Measurements from ENCODE around the gene GRM1.
A peak's percentile ranks its signal among the peaks of the same experiment; 100 is the strongest.

GRM1 gene

DNA sequence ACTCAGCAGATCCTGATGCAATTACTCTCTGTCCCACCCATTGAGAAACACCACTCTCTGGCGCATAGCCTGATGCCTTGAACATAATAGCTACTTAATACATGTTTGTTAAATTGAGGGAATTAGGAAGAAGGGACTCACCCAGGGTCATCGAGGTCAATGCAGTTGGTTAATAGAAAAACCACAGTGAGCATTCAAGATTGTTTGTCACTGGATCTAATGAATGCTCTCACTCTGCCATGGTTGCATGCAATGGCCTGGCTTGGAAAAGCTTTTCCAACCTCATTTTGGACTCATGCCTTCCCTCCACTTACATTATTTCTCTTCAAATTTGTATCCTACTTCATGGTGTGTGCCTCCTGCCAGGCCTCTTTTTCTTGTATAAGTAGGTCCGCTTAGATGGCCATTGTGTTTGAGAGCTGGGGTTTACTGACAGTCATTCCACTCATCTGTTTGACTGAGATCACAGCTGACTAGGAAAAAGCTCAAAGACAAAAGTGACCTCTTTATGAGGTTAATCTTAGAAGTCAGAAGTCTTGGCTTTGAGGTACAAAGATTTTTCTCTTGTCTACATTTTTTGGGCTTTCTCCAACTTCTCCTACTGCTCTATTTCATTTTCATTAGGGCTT is 360.0 kb downstream of the GRM1 start:
- no peak for DNase-seq

DNA sequence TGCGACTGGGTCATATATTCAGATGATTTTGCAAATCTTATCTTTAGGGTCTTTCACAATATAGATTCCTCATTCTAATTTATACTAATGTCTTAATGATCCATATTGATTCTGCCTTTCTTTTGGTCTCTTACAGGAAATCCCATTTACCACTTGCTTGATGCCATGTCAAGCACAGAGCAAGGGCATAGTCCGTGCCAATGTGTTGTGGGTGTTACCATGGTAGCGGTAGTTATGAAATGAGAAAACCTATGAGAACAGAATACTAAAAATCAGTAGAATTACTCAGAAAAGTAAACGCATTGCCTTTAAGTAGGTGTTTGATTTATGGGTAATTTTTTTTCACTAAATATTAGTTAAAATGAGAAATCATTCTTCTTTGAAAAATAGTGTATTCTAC is 360.9 kb downstream of the GRM1 start:
- DNase-seq = no peak

DNA sequence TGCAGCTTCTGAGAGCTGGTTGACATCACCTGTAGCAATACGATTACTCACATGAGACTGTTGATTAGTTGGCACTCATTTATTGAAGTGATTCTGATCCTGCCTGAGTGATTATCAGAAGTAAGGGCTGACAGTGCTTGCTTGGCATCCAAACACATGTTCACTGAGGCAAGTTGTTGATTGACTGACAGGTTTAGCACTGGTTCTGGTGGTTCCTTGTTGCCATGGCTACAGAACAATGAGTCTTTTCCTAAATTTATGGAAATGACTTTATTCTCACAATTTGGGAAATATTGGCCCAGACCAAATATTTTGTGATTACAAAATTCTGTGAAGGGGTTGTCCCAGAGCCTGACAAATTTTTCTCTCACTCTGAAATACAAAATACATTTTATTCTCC is 368.8 kb downstream of the GRM1 start:
- DNase-seq = no peak

DNA sequence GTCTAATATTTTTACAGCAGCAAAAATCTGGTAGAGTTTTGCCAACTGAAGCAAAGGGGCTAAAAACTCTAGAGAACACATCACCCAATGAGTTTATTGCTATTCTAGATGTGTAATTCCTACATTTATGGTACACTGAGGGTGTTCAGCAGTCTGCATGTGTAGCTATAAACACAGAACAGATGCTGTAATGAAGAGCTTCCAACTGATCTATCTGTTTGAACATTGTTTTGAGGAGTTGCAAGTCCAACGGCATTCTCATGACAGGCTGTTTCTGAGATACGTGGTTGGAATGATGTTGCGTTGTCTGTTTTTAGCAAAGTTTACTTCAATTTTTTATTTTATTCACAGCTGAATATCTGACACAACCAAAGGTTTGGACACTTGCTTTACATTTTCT is 373.6 kb downstream of the GRM1 start:
- DNase-seq = no peak

DNA sequence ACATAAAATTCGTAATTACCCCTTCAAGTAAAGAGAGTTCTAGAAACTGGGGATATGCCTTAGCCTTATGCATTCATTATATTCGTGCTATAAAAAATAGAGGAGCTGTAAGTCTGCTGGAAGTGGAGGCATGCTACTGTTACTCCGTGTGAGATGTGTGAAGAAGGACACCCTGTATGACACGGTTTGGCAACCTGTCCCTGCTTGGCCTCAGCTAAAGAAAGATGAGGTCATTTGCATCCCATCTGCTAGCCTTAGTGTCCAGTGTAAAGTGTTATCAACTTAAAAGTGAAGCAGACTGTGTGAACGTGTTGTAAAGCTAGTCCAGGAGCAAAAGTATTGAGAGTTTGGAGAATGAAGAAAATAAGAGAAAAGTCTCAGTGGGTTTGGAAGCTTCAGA is 379.7 kb downstream of the GRM1 start:
- DNase-seq = no peak

DNA sequence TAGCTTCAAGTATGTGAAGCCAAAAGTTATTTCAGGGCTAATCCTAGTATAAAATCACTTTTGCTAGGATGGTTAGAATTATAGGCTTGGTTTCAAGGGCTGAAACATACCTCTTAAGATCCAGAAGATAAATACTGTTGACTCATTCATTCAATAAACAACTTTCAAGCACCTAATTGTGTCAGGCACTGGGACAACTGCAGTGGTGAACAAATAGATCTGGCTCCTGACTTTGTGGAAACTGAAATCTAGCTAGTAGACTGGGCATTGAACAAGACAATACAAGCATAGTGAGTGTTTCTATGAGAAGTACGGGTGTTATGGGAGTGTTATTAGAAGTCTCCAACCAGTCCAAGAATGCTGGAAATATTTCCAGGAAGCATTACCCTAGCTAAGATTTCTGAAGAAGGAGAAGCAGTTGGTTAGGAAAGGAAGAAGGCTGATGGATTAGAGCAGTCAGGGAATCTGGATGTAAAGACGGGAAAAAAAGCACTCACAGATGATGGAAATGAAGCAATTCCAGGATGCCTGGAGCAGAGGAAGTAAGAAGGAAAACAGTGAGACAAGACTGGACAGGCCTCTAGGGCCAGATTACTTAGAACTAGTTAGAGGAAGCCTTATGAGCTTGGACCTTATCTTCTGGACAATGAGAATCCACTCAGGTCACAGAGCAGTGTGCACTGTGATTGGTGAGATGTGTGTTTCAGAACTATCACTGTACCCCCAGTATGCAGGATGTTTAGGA is 382.2 kb downstream of the GRM1 start:
- no peak for DNase-seq

DNA sequence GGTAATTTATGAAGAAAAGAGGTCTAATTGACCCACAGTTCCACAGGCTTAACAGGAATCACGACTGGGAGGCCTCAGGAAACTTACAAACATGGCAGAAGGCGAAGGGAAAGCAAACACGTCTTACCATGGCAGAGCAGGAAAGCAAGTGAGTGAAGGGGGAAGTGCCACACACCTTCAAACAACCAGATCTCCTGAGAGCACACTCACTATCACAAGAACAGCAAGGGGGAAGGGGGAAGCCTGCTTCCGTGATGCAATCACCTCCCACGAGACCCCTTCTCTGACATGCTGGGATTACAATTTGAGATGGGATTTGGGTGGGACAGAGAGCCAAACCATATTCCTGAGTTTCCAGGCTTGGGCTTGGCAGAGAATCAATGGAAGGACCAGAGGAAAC is 390.7 kb downstream of the GRM1 start:
- no peak for DNase-seq

DNA sequence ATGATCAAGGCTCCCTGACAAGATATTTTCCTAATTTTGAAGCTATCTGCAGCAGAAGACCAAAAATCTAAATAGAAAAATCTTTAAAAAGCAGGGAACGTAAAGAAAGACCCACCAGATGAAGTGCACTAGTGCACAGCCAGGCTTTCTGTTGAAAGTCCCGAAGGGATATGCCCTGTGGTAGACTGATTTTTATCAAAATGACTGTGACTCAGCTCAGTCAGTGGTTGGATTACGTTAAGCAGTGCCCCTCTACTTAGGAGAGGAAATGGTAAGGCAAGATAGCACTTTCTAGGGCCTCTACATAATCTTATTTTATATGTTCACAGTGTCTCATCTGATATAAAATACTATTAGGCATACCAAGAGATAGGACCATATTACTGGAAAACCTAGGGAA is 391.4 kb downstream of the GRM1 start:
- DNase-seq = no peak

DNA sequence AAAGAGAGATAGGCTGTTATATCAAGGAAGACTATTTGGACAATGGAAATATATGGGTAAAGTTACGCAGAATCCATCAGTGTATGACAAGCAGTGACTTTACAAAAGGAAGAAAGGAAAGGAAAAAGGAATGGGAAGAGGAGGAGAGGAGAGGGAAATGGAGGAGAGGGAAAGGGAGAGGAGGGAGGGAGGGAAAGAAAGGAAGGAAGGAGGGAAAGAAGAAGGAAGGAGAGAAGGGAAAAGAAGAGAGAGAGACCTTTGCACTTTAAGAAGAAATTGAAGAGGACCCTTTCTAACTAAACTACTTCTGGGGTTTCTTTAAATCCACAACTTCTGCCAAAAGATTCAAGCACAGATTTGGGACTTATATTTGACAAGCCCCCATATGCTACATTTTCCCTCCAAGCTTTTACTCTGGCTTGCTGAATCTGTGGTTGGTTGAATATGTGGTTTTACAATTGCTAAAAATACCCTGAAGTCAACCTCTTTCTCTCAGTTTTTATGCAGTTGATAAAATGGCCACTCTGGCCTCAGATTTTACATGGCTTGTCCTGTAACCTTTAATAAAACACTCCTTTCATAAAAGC is 394.0 kb downstream of the GRM1 start:
- DNase-seq = no peak

DNA sequence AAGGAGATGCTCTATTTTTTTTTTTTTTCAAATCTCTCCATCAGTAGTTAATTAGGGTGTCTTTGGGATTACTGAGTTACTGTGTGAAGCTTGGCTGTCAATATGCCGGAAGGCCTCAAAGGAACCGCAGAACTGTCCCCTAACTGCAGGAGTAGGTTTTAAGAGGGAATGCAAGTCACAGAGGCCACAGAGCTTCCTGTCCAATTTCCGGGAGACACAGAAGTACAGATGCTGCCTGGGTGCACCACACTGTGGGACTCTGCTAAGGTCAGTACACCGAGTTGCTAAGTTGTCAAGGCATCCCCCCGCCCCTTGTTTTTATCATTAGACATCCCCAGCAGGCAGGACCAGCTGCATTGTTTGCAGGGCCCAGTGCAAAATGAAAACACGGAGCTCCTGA is 394.6 kb downstream of the GRM1 start:
- no peak for DNase-seq

DNA sequence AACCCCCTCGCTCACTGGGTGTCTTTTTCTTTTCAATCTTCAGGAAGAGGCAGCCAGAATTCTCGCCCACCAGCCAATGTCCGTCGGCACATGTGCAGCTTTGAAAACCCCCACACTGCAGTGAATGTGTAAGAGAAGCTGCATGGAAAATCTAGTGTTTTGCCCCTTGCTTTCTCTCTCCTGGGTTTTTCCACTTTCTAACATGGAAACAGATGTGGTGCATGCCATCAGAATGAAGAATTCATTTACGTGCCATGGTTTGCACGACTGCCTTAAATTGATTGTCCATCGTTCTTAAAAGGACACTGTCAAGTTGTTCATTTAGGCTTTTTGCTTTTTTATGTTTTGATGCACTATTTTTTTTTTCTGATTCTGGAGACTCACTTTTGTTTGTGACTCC is 397.7 kb downstream of the GRM1 start:
- DNase-seq = no peak

DNA sequence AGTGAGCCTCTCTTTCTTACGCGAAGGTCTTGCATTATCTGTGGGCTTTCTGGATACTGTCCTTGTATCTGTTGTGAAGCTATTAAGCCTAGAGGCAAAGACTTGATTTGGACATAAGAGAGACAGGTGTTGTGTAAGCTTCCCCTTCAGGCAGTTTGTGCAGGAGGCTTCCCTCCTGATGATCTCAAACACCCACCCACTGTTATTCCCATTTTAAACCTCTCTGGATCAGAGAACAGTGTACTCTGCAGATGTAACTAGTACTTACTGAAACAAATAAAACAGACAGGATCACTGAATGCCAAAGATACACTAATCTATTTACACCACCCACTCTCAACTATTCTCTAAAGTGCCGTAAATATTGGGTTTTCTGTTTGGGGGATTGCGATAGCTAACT is 401.0 kb downstream of the GRM1 start:
- no peak for DNase-seq

DNA sequence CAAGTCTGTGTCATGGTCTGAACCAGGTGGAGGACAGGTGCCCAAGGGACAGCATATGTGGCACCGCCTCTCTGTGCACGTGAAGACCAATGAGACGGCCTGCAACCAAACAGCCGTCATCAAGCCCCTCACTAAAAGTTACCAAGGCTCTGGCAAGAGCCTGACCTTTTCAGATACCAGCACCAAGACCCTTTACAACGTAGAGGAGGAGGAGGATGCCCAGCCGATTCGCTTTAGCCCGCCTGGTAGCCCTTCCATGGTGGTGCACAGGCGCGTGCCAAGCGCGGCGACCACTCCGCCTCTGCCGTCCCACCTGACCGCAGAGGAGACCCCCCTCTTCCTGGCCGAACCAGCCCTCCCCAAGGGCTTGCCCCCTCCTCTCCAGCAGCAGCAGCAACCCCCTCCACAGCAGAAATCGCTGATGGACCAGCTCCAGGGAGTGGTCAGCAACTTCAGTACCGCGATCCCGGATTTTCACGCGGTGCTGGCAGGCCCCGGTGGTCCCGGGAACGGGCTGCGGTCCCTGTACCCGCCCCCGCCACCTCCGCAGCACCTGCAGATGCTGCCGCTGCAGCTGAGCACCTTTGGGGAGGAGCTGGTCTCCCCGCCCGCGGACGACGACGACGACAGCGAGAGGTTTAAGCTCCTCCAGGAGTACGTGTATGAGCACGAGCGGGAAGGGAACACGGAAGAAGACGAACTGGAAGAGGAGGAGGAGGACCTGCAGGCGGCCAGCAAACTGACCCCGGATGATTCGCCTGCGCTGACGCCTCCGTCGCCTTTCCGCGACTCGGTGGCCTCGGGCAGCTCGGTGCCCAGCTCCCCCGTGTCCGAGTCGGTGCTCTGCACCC is 405.2 kb downstream of the GRM1 start:
- DNase-seq = peak; percentile 64

DNA sequence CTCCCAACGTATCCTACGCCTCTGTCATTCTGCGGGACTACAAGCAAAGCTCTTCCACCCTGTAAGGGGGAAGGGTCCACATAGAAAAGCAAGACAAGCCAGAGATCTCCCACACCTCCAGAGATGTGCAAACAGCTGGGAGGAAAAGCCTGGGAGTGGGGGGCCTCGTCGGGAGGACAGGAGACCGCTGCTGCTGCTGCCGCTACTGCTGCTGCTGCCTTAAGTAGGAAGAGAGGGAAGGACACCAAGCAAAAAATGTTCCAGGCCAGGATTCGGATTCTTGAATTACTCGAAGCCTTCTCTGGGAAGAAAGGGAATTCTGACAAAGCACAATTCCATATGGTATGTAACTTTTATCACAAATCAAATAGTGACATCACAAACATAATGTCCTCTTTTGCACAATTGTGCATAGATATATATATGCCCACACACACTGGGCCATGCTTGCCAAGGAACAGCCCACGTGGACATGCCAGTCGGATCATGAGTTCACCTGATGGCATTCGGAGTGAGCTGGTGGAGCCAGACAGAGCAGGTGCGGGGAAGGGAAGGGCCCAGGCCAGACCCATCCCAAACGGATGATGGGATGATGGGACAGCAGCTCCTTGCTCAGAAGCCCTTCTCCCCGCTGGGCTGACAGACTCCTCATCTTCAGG is 406.0 kb downstream of the GRM1 start:
- no peak for DNase-seq

DNA sequence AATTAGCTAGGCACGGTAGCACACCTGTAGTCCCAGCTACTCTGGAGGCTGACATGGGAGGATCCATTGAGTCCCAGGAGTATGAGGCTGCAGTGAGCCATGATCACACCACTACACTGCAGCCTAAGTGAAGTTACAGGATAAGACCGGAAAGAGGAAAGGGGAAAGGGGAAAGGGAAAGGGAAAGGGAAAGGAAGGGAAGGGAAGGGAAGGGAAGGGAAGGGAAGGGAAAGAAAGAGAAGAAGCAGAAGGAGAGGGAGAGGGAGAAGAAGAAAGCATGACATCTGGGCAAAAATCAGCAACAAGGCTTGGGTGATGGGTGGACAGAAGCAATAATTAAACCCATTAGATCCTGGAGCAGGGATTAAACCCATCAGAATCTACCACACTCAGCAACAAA is 413.0 kb downstream of the GRM1 start:
- no peak for DNase-seq

DNA sequence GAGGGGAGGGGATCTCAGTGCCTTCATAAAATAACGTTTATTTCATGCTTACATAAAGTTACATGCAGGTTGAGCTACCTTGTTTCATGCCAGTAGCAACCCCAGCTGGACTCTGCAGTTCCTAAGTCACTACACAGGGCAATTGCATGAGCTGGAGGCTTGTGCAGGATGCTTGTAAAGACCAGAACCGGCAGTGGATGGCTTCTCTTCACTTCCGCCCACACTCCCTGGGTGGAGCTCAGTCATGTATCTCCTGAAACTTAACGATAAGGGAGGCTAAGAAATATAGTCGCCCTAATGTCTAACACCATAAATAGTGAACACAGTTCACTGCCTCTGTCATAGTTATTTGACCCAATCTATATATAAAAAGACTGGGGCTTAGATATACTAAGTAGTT is 415.3 kb downstream of the GRM1 start:
- no peak for DNase-seq

DNA sequence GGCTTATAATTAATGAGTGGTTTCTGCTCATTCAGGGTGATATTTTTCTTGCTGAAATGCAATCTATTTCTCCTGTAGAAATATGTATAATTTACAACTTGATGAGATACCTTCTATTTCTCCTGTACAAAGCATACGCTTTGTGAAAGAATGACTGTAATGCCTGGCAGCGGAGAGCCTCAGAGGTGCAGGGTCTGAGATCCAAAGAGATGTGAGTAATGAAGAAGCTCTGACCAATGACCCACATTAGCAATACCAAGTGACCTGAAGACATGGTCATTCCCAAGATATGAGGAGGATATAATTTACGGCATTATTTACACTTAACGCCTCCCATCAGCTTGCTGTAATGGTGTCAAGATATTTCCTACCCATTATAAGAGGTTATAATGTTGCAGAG is 416.4 kb downstream of the GRM1 start:
- DNase-seq = no peak

DNA sequence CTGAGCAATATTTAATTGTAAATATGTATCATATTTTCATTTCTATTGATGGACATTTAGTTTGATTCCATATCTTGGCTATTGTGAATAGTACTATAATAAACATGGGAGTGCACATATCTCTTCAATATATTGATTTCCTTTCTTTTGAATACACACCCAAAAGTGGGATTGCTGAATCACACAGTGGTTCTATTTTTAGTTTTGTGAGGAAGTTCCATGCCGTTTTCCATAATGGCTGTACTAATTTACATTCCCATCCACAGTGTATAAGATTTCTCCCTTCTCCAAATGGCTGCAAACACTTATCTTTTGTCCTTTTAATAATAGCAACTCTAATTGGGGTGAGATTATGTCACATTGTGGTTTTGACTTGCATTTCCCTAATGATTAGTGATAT is 428.0 kb downstream of the GRM1 start:
- no peak for DNase-seq

DNA sequence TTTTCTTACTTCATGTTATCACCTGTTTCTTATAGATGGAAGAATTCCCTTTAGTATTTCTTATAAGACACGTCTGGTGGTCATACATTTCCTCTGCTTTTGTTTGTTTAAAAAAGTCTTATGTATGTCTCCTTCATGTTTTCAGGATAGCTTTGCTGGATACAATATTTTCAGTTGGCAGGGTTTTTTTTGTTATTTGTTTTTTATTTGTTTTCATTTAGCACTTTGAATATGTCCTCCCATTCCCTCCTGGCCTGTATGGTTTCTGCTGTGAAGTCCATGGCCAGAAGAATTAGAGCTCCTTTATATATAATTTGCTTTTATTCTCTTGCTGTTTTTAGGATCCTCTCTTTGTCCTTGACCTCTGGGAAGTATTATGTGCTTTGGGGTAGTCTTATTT is 432.1 kb downstream of the GRM1 start:
- DNase-seq = no peak

DNA sequence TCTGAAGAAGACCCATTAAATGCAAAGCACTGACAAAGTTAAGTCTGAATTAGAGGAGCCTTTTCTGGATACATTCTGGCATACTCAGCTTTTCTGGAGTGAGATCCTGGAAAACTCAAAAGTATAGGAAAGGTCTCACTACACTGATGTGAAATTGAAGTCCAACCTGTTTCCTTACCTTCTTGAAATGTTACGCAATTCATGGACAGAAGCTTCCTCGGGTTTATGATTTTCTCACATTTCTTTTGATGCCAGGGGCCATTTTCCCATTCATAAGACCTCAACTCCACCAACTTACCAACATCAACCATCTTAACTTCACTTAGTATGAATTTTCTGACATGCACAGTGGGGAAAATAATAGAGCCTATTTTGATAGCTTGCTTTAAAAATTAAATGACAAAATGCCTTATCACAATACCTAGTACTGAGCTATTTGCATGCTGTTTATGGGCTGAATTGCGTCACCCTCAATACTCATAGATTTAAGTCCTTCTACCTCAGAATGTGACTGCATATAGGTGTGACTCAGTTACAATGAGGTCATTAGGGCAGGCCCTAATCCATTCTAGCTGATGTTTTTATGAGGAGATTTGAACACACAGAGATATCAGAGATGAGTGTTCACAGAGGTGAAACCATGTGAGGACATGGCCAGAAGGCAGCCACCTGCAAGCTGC is 441.4 kb downstream of the GRM1 start:
- no peak for DNase-seq

DNA sequence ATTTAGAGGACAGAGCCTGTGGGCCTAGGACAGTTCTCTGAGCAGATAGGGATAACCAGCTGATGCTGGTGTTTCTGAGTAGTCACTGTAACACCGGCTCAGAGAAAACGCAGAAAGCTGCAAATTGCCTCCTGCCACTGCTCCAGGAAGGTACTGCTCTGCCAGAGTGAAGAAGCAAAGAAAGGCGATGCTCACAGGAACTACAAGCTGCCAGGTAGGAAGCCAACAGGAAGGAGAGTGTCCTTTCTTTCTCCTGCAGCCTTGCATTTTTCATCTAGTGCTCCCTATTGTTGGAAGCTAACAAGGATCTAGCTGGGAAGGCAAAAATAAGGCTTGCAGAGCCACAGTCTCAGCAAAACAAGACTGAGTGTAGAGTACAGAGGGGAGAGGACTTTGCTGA is 444.1 kb downstream of the GRM1 start:
- DNase-seq = no peak

DNA sequence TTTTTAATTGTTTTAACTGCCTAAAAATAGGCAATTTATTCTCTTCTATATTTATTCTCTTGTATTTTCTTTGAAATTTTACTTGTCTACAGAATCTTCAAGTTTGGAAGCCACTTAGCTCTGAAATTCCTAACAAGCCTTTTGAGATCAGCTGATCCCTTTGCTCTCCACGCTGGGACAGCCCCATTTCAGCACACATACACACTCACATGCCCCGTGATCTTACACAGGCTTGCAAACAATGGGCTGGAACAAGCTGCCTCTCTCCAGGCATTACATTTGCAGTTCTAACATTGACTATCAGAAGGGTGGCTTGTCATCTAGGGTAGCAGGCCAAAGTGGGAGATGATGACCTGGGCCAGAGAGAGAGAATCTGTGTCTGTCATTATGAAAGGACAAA is 452.7 kb downstream of the GRM1 start:
- no peak for DNase-seq

DNA sequence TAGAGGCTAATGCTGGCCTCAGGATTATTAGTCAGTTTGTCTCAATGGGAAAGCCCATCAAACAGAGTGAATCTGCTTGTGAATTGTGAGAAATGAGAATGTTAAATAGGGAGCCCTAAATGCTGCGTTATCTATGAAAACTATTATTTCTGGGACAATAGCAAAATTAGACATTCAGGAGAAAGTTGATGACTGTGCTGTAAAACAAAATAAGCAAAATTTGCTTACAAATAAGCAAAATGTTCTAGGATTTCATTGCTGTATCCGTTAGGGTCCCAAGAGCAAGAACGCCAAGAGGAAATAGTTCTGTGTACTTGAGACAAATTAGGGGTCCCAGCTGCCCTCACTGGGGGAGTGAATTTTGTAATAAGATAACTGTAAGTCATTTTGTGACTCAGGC is 455.5 kb downstream of the GRM1 start:
- DNase-seq = no peak

Measured in right forelimb (tissue), 1 donor.